Kidney epithelial cell (primary cell): ENCODE measurements around the gene IL26. TPM values are rescaled to one million over a fixed set of nuclear protein-coding genes. Genes with fewer than 3 reads are reported as not detected.

Source experiments
- DNase-seq: peaks from one replicate; pipeline ENCODE4 v3.0.0-alpha.2; 2010; ENCODE audit warnings: low read depth
- H3K27me3 ChIP-seq: 2 replicates; pipeline ENCODE4 v1.6.0; 2011; ENCODE audit warnings: low read length; ENCODE audit not compliant: control insufficient read depth, insufficient read depth
- H3K36me3 ChIP-seq: 2 replicates; pipeline ENCODE4 v1.5.1; 2011; ENCODE audit warnings: low read length; ENCODE audit not compliant: control insufficient read depth, insufficient read depth
- H3K4me3 ChIP-seq: 2 replicates; pipeline ENCODE4 v1.5.1; 2011; ENCODE audit warnings: low read depth, mild to moderate bottlenecking, control low read depth, low read length
- CTCF ChIP-seq: IDR thresholded peaks from 2 replicates; pipeline ENCODE4 v1.5.1; 2011; ENCODE audit warnings: mild to moderate bottlenecking, moderate library complexity, low read length, control low read depth, inconsistent platforms; ENCODE audit not compliant: insufficient read depth, poor library complexity, severe bottlenecking
- total RNA-seq: library from RNA; depleted of rRNA; stranded (reverse); fragments of >200 nt; gene quantifications from 2 replicates; pipeline ENCODE4 v1.2.3, GENCODE V29; 2015

Gene IL26
- total RNA-seq, 1 donor from 2014 or later = not detected

GRCh38 chr12:68268967-68269366 lies 43.4 kb upstream of the IL26 start:
- no peak for DNase-seq
- TF ChIP-seq CTCF = no peak
- Histone ChIP-seq H3K36me3 (no peaks in the 10 kb centered on the region), H3K4me3 (no peak overlapping the region), H3K27me3 (no peaks in the 10 kb centered on the region)

- TF ChIP-seq CTCF = no peak
- no peak for DNase-seq
- Histone ChIP-seq H3K4me3 (no peak overlapping the region), H3K27me3 (no peaks in the 10 kb centered on the region), H3K36me3 (no peaks in the 10 kb centered on the region)
These were observed 42.3 kb upstream of the IL26 start for GRCh38 chr12:68267892-68268396.

GRCh38 chr12:68264857-68265256 lies 39.2 kb upstream of the IL26 start:
- H3K27me3 ChIP-seq = no peaks in the 10 kb centered on the region
- no peak for TF ChIP-seq CTCF
- DNase-seq = no peak
- no peaks in the 10 kb centered on the region for H3K36me3 ChIP-seq
- H3K4me3 ChIP-seq = no peak overlapping the region

GRCh38 chr12:68264158-68264855 lies 38.7 kb upstream of the IL26 start:
- H3K36me3 ChIP-seq = no peaks in the 10 kb centered on the region
- no peak for DNase-seq
- TF ChIP-seq CTCF = no peak

GRCh38 chr12:68263366-68263765 lies 37.8 kb upstream of the IL26 start:
- DNase-seq = no peak
- H3K27me3 ChIP-seq = no peaks in the 10 kb centered on the region
- H3K4me3 ChIP-seq = no peak overlapping the region
- TF ChIP-seq CTCF = no peak
- H3K36me3 ChIP-seq = no peaks in the 10 kb centered on the region

More at GRCh38 chr12:68264158-68264855, 38.7 kb upstream of the IL26 start:
- Histone ChIP-seq H3K4me3 (no peak overlapping the region), H3K27me3 (no peaks in the 10 kb centered on the region)

- Histone ChIP-seq H3K27me3 (no peaks in the 10 kb centered on the region), H3K36me3 (no peaks in the 10 kb centered on the region), H3K4me3 (no peak overlapping the region)
- DNase-seq = no peak
- no peak for TF ChIP-seq CTCF
These were observed 36.3 kb upstream of the IL26 start for GRCh38 chr12:68261896-68262295.
